B cell (primary cell): ENCODE results near the gene CLN3. TPM values are rescaled to one million over a fixed set of nuclear protein-coding genes. Genes with fewer than 3 reads are reported as not detected.

ENCODE experiments used
- ATAC-seq: fragments of 200-7000 bp; cut with Tn5 transposase; one replicate; pipeline ENCODE4 v1.10.0; 2021; ENCODE audit warnings: low read depth, mild to moderate bottlenecking, moderate number of reproducible peaks, moderate library complexity
- CTCF ChIA-PET: fragments of 350-600 bp; sonication (Branson Sonifier 250); formaldehyde crosslinking; loops from one replicate; lab custom pipeline; 2021; ENCODE audit warnings: antibody characterized with exemption, inconsistent platforms; lab: Charles Lee
- POLR2A ChIA-PET: fragments of 350-600 bp; sonication (Branson Sonifier 250); formaldehyde crosslinking; loops from one replicate; lab custom pipeline; 2021; ENCODE audit warnings: antibody characterized with exemption; lab: Charles Lee
- DNase-seq: peaks from one replicate; pipeline ENCODE4 v3.0.0; 2013
- H2AFZ ChIP-seq: 2 replicates; pipeline ENCODE4 v1.6.1; 2012; ENCODE audit warnings: mild to moderate bottlenecking, low read depth, low read length; ENCODE audit not compliant: insufficient read depth, poor library complexity, severe bottlenecking
- H3K27ac ChIP-seq, 2 donors: 1 replicate in 1 of 2; 2 replicates in 1 of 2; pipeline ENCODE4 v1.5.1; 2012 to 2013; ENCODE audit warnings: low read length in 2 of 2, mild to moderate bottlenecking in 2 of 2, moderate library complexity in 1 of 2
- H3K27me3 ChIP-seq, 4 experiments: fragments of 200-600 bp in 1 of 4; sonication (generic) in 1 of 4; replicated peaks in 1 of 4; 1 replicate in 2 of 4; 2 replicates in 2 of 4; pipeline versions ENCODE4 v1.6.1 to v1.7.0; 2013 to 2016; ENCODE audit warnings: low read length in 3 of 4, mild to moderate bottlenecking in 2 of 4, mixed read lengths in 1 of 4, moderate library complexity in 1 of 4; ENCODE audit not compliant: insufficient read depth in 4 of 4, control insufficient read depth in 3 of 4; ENCODE audit errors: control extremely low read depth in 1 of 4
- H3K36me3 ChIP-seq, 2 experiments: replicated peaks in 1 of 2; 1 replicate in 1 of 2; 2 replicates in 1 of 2; pipeline versions ENCODE4 v1.6.1 to v1.7.1; 2013; ENCODE audit warnings: low read length in 1 of 2; ENCODE audit not compliant: insufficient read depth in 2 of 2, control insufficient read depth in 1 of 2; ENCODE audit errors: control extremely low read depth in 1 of 2, extremely low read depth in 1 of 2
- H3K4me1 ChIP-seq, 2 donors: fragments of 200-600 bp in 1 of 2; sonication (generic) in 1 of 2; 1 replicate in 1 of 2; 2 replicates in 1 of 2; pipeline versions ENCODE4 v1.5.1 to v1.6.1; 2013 to 2017; ENCODE audit warnings: low read length in 2 of 2; ENCODE audit not compliant: control insufficient read depth in 2 of 2, insufficient read depth in 2 of 2
- H3K4me2 ChIP-seq: replicated peaks from 2 replicates; pipeline ENCODE3; 2012; ENCODE audit warnings: mild to moderate bottlenecking, low read depth, low read length; ENCODE audit not compliant: poor library complexity, severe bottlenecking
- H3K4me3 ChIP-seq, 5 experiments: fragments of 200-600 bp in 1 of 5; sonication (generic) in 1 of 5; 1 replicate in 3 of 5; 2 replicates in 2 of 5; pipeline versions ENCODE4 v1.5.1 to v1.7.0; 2011 to 2016; ENCODE audit warnings: low read length in 4 of 5, mild to moderate bottlenecking in 4 of 5, low read depth in 2 of 5, control low read depth in 1 of 5, moderate library complexity in 1 of 5; ENCODE audit not compliant: insufficient read depth in 1 of 5; ENCODE audit errors: control extremely low read depth in 1 of 5, extremely low read depth in 1 of 5
- H3K79me2 ChIP-seq: fragments of 200-600 bp; sonication (generic); one replicate; pipeline ENCODE4 v1.6.0; 2016; ENCODE audit warnings: low read length; ENCODE audit not compliant: control insufficient read depth, insufficient read depth
- H3K9ac ChIP-seq: fragments of 200-600 bp; sonication (generic); 2 replicates; pipeline ENCODE4 v1.6.1; 2017; ENCODE audit warnings: mild to moderate bottlenecking, low read length, moderate library complexity
- H3K9me3 ChIP-seq, 3 donors: one replicate each; pipeline versions ENCODE4 v1.6.1 to v1.7.1; 2013; ENCODE audit warnings: low read length in 2 of 3; ENCODE audit not compliant: control insufficient read depth in 2 of 3, insufficient read depth in 1 of 3; ENCODE audit errors: control extremely low read depth in 1 of 3
- H4K20me1 ChIP-seq: 2 replicates; pipeline ENCODE4 v1.6.0; 2012; ENCODE audit warnings: mild to moderate bottlenecking, low read length; ENCODE audit not compliant: insufficient read depth, control insufficient read depth, poor library complexity, severe bottlenecking
- H3K27ac Mint-ChIP-seq: one replicate; pipeline ENCODE4 v1.8.0; 2021; ENCODE audit warnings: mixed read lengths
- H3K27me3 Mint-ChIP-seq: one replicate; pipeline ENCODE4 v1.8.0; 2021; ENCODE audit warnings: mixed read lengths
- H3K4me1 Mint-ChIP-seq: one replicate; pipeline ENCODE4 v1.8.0; 2021; ENCODE audit warnings: mixed read lengths
- H3K4me3 Mint-ChIP-seq: one replicate; pipeline ENCODE4 v1.8.0; 2021; ENCODE audit warnings: mixed read lengths
- H3K9me3 Mint-ChIP-seq: one replicate; pipeline ENCODE4 v1.8.0; 2022; ENCODE audit warnings: mixed read lengths; ENCODE audit not compliant: insufficient read depth
- EZH2 ChIP-seq: IDR thresholded peaks from 2 replicates; pipeline ENCODE4 v1.6.1; 2012; ENCODE audit warnings: borderline replicate concordance, low read depth, mild to moderate bottlenecking, moderate library complexity, low read length; ENCODE audit not compliant: insufficient read depth, poor library complexity, severe bottlenecking
- whole genome bisulfite sequencing: methylation state at CpG from one replicate; pipeline ENCODE4 v1.1.5; 2013; ENCODE audit warnings: missing lambda C conversion rate; ENCODE audit not compliant: insufficient coverage; 5-methylcytosine and 5-hydroxymethylcytosine counted together
- intact Hi-C: fragments of 100-400 bp; cut with micrococcal nuclease; formaldehyde crosslinking; loops from one replicate; pipeline ENCODE4 v1.10.0; 2022
- polyA minus RNA-seq: library from RNA; depleted of rRNA, polyadenylated mRNA; stranded (reverse); fragments of >200 nt; gene quantifications from 2 replicates; pipeline ENCODE4 v1.2.3, GENCODE V29; 2012
- polyA plus RNA-seq: library from polyadenylated mRNA; depleted of rRNA; stranded (reverse); fragments of >200 nt; gene quantifications from 2 replicates; pipeline ENCODE4 v1.2.3, GENCODE V29; 2012
- total RNA-seq, 2 donors: library from RNA; stranded (reverse); fragments of 120-200 nt in 1 of 2; gene quantifications; 1 replicate in 1 of 2; 2 replicates in 1 of 2; pipeline versions ENCODE4 v1.2.3 to v1.2.4, GENCODE V29; 2013 to 2022
- TF ChIP-seq, protein P1 (sequence below): fragments of 200-600 bp; IDR thresholded peaks from one replicate; pipeline ENCODE4 v1.8.0; 2022; ENCODE audit warnings: antibody characterized with exemption, mild to moderate bottlenecking

Gene CLN3
- total RNA-seq: 37.7 and 40.2 TPM in 2 replicates
- 13.4 TPM for total RNA-seq (2013)
- 34.3 and 44.1 TPM in 2 replicates for polyA plus RNA-seq
- 9.4 and 28.0 TPM in 2 replicates for polyA minus RNA-seq

DNA sequence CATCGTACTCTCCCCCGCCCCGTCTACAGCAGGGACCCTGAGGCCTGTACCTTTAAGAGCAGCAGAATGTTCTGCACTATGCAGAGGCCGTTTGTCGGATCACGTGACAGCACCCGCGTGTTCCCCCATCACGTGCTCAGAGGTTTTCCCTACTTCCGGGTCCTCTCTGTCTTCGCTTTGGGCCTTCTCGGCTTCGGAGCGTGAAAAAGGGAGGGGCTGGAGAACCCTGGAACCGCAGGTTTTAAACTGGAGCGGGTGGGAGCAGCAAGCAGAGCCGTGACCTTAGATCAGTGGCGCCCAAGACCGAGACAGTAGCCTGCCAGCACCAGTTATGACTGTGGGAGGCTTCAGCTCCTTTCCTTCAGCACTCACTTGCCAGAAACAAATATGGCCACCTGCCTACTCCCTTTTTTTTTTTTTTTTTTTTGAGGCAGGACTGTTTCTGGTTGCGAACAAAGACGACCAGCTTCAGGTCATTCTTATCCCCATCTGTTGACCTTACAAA is at the start of gene CLN3:
TSS of gene CLN3 (minus strand) at position 105 of the 505 bp plus-strand sequence. CDS start 315 bp downstream, outside the sequence.
- peak within 1 kb of the TSS; percentile 99 for H3K9ac ChIP-seq
- Mint-ChIP-seq H3K27ac (peak within 1 kb of the TSS; percentile 100), H3K9me3 (no peaks in the 10 kb centered on the region), H3K27me3 (no peaks in the 10 kb centered on the region), H3K4me3 (peak within 1 kb of the TSS; percentile 98), H3K4me1 (peaks cover 42% of the 10 kb centered on the region)
- H3K4me1 ChIP-seq: peaks cover 24 to 45% of the 10 kb centered on the region in 2 donors
- H3K4me3 ChIP-seq: peak within 1 kb of the TSS; percentile 87 to 100 (median 94)
- peak within 1 kb of the TSS; percentile 89 to 99 for H3K27ac ChIP-seq
- peak within 1 kb of the TSS; percentile 100 for H3K4me2 ChIP-seq
- ChIA-PET CTCF (interaction anchor here (1.2 kb wide), 1 partner anchor 62 kb away, joined by 6 read pairs; the partner anchor contains the start of gene SGF29), POLR2A (interaction anchor here (0.6 to 0.7 kb wide), 5 partner anchors 33 to 1246 kb away, joined by 3 to 6 read pairs (median 3); partner anchors contain the start of gene SGF29)
- no peak for TF ChIP-seq EZH2
- TF ChIP-seq, protein P1, sequence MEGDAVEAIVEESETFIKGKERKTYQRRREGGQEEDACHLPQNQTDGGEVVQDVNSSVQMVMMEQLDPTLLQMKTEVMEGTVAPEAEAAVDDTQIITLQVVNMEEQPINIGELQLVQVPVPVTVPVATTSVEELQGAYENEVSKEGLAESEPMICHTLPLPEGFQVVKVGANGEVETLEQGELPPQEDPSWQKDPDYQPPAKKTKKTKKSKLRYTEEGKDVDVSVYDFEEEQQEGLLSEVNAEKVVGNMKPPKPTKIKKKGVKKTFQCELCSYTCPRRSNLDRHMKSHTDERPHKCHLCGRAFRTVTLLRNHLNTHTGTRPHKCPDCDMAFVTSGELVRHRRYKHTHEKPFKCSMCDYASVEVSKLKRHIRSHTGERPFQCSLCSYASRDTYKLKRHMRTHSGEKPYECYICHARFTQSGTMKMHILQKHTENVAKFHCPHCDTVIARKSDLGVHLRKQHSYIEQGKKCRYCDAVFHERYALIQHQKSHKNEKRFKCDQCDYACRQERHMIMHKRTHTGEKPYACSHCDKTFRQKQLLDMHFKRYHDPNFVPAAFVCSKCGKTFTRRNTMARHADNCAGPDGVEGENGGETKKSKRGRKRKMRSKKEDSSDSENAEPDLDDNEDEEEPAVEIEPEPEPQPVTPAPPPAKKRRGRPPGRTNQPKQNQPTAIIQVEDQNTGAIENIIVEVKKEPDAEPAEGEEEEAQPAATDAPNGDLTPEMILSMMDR: no peak
- DNase-seq: peak; percentile 97
- intact Hi-C loops: loop anchor here (5.0 kb wide), 1 partner anchor 480 kb away; the partner anchor contains the start of gene SPNS1
- H3K79me2 ChIP-seq: peaks cover 11% of the 10 kb centered on the region
- H2AFZ ChIP-seq: peak within 1 kb of the TSS; percentile 100
- under 1% methylated on average over 19 of the region's 21 CpGs for WGBS
- peaks cover 1 to 13% of the 10 kb centered on the region in 2 experiments for H3K36me3 ChIP-seq
- peak; percentile 72 for ATAC-seq
- H3K9me3 ChIP-seq: no peaks in the 10 kb centered on the region
- H4K20me1 ChIP-seq: no peaks in the 10 kb centered on the region
- H3K27me3 ChIP-seq: no peaks in the 10 kb centered on the region

DNA sequence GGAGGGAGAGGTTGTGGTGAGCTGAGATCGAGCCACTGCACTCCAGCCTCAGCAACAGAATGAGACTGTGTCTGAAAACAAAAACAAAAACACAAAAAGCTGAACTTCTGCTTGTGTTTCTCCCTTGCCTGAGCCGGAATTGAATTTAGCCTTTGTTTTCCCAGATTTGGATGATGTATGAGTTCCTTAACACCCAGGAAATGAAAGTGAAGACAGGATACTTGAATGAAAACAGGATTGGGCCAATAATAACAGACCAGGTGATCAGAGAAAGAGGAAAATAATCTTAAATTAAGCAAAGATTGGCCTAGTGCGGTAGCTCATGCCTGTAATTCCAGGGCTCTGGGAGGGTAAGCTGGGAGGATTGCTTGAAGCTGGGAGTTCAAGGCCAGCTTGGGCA is 48.5 kb upstream of the CLN3 start:
- intact Hi-C loops: no loop called here
- peaks cover 21% of the 10 kb centered on the region for H3K27me3 Mint-ChIP-seq
- no peaks in the 10 kb centered on the region for H4K20me1 ChIP-seq
- H3K4me1 Mint-ChIP-seq: peaks cover 9% of the 10 kb centered on the region
- H3K79me2 ChIP-seq: no peaks in the 10 kb centered on the region
- H3K9me3 Mint-ChIP-seq: no peaks in the 10 kb centered on the region
- CTCF ChIA-PET: interaction anchor here (1.1 kb wide), 1 partner anchor 19 kb away, joined by 3 read pairs; no protein-coding TSS in a partner anchor
- H3K36me3 ChIP-seq: no peaks in the 10 kb centered on the region
- no peak overlapping the region for H2AFZ ChIP-seq
- peaks cover 0 to 8% of the 10 kb centered on the region in 2 donors for H3K4me1 ChIP-seq
- 100% methylated on average over 2 of the region's 3 CpGs for WGBS
- H3K9me3 ChIP-seq: no peaks in the 10 kb centered on the region
- TF ChIP-seq, protein P1: no peak
- no peak for TF ChIP-seq EZH2
- ATAC-seq (no peak), DNase-seq (no peak)
- no peak overlapping the region for H3K4me3 Mint-ChIP-seq
- no peak overlapping the region for H3K27ac Mint-ChIP-seq
- POLR2A ChIA-PET: no interaction called here
- H3K4me3 ChIP-seq: no peak overlapping the region
- H3K27me3 ChIP-seq: peaks cover 0 to 5% (median 0%) of the 10 kb centered on the region in 4 experiments
- H3K9ac ChIP-seq: no peak overlapping the region
- no peak overlapping the region for H3K4me2 ChIP-seq
- no peak overlapping the region for H3K27ac ChIP-seq
